HG03378 (cell line): ENCODE data around the gene MARCHF3.
"Not testable (repeated sequence)": the region's sequence is repeated elsewhere in the genome, so short reads cannot be mapped to it uniquely, and the experiment has no call there.

Experiments
- ATAC-seq: cut with Tn5 transposase; IDR thresholded peaks from one replicate; pipeline ENCODE4 v1.9.1; 2021; ENCODE audit warnings: mild to moderate bottlenecking, moderate library complexity; ENCODE audit not compliant: unreplicated experiment

MARCHF3 gene

GRCh38 chr5:126853541-126854307 is 176.6 kb downstream of the MARCHF3 start:
- not testable (repeated sequence) for ATAC-seq

GRCh38 chr5:126852841-126853271 is 177.5 kb downstream of the MARCHF3 start:
- ATAC-seq = no peak

GRCh38 chr5:126852091-126852571 is 178.2 kb downstream of the MARCHF3 start:
- peak; percentile 92 for ATAC-seq

- ATAC-seq = no peak
These were observed 178.8 kb downstream of the MARCHF3 start for GRCh38 chr5:126851501-126852011.

GRCh38 chr5:126849101-126849678 is 181.2 kb downstream of the MARCHF3 start:
- ATAC-seq = no peak

GRCh38 chr5:126848253-126848652 is 182.1 kb downstream of the MARCHF3 start:
- ATAC-seq = no peak

GRCh38 chr5:126847826-126848251 is 182.5 kb downstream of the MARCHF3 start:
- no peak for ATAC-seq

GRCh38 chr5:126847456-126847820 is 182.9 kb downstream of the MARCHF3 start:
- ATAC-seq = no peak

- no peak for ATAC-seq
These were observed 183.5 kb downstream of the MARCHF3 start for GRCh38 chr5:126846744-126847455.

- ATAC-seq = no peak
These were observed 184.0 kb downstream of the MARCHF3 start for GRCh38 chr5:126846344-126846743.

- ATAC-seq = peak; percentile 78
These were observed 184.8 kb downstream of the MARCHF3 start for GRCh38 chr5:126845470-126846070.

- ATAC-seq = not testable (repeated sequence)
These were observed 187.0 kb downstream of the MARCHF3 start for GRCh38 chr5:126843375-126843774.

GRCh38 chr5:126839407-126839806 is 191.0 kb downstream of the MARCHF3 start:
- ATAC-seq = not testable (repeated sequence)

GRCh38 chr5:126837906-126838539 is 192.3 kb downstream of the MARCHF3 start:
- ATAC-seq = no peak

- ATAC-seq = no peak
These were observed 193.1 kb downstream of the MARCHF3 start for GRCh38 chr5:126837242-126837641.

- no peak for ATAC-seq
These were observed 193.6 kb downstream of the MARCHF3 start for GRCh38 chr5:126836778-126837177.

- no peak for ATAC-seq
These were observed 199.2 kb downstream of the MARCHF3 start for GRCh38 chr5:126831156-126831555.

- ATAC-seq = no peak
These were observed 200.3 kb downstream of the MARCHF3 start for GRCh38 chr5:126830061-126830460.

- ATAC-seq = no peak
These were observed 201.3 kb downstream of the MARCHF3 start for GRCh38 chr5:126829098-126829497.

- no peak for ATAC-seq
These were observed 203.6 kb downstream of the MARCHF3 start for GRCh38 chr5:126826619-126827215.
